GM21367 (cell line): Measurements from ENCODE around the gene ACTN1.

Experiments
- ATAC-seq: cut with Tn5 transposase; IDR thresholded peaks from one replicate; pipeline ENCODE4 v1.9.1; 2021; ENCODE audit not compliant: unreplicated experiment

Gene ACTN1

GRCh38 chr14:68892961-68893360 lies 86.1 kb downstream of the ACTN1 start:
- ATAC-seq, result no peak

GRCh38 chr14:68891851-68892660 lies 87.0 kb downstream of the ACTN1 start:
- ATAC-seq, result no peak

DNA sequence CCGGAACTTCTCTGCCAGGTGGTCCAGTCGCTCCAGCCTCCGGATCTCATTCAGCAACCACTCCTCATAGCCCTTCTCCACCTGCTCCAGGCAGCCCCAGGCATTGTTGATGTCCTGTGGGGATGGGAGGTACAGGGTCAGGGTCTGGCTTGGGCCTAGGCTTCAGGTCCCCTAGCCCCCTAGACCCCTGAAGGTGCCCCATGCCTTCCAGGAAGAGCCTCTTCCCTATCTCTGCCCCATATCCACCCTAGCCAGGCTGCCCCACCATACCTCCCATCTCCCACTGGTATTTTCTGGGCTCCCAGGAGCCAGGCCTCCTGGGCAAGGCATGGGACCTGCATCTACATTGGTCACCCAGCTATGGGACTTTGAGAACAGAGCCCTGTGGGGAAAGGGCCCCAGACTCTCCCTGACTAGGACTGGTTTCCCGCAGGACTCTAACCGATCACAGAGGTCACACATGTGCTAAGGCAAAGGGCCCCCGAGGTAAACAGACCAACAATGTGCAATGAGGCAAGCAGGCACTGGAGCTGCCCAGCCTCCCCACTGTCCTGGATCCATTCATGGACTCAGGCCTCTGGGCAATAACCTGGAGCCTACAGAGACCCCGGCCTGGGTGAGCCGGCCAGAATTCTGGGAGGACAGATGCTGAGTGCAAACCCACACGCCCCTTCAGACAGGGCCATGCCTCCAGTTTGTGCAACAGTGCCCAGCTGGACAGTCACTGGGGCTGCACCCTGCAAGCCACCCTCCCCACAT lies 88.8 kb downstream of the ACTN1 start:
- ATAC-seq, result no peak

DNA sequence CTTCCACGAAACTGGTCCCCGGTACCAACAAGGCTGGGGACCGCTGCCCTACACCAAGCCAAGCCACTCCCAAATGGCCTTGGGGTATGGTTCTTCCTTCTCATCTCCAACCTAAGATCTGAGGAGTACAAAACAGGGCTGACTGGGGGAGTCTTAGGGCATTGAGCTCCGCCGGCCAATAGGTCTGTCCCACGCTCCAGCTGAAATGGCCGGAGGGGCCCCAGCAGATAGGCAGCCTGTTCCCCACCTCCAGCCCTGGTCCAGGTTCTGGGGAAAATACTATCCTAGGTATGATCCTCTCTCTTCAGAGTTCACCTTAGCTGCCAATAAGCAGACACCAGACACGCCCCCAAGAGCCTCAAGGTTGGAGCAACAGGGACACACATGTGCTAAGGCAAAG lies 90.2 kb downstream of the ACTN1 start:
- ATAC-seq, result no peak

GRCh38 chr14:68888025-68888850 lies 90.9 kb downstream of the ACTN1 start:
- ATAC-seq, result no peak

DNA sequence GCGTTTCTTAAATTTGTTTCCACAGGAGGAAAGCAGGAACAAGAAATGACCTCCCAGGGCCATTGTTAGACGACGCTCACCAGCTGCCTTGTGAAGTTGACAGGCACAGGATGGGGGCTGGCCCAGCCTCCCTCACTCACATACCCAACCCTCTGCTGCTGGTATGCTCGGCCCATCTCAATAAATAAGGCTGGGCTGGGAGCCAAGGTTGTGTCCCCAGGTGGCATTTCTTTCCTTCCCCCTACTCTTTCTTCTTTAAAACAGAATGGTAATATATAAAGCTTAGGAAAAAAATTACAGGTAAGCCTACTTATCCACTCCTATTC lies 93.0 kb downstream of the ACTN1 start:
- ATAC-seq, result no peak

DNA sequence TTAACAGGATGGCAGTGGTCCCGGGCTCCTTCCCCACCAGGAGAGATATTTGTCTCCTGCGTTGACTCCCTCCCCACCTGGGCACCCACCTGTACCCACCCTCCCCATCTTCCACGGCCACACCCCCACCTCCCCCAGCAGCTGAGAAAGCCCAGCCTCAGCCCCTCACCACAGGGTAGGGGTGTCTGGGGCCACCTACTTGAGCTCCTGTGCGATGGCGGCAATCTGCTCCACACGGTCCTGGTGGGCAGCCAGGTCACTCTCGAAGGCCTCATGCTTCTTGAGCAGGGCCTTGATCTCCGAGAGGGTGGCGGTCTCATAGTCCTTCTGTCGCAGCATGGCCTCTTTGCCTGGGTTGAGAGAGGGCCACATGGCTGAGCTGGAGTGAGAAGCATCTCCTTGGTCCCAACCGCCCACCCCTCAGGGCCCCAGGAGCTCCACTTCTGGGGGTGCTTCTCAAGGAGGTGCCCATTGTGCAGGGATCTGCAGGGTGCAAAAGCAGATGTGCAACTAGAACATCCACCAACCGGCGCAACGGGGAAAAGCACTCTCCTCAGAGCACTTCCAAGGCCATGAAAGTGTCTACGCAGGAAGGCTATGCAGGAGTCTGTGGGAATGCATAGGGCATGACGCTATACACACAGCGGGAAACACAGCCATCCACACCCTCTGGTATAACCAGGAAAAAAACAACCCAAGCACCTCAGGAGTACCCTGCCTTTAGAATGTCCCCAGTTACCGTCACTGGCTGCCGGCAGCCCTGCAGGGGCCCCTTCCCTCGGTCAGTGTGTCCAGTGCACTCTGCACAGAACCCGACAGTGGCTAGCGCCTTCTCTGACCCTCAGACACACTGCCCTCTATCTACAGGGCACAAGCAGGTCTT lies 93.6 kb downstream of the ACTN1 start:
- ATAC-seq, result no peak

- no peak for ATAC-seq
Observed at GRCh38 chr14:68884031-68885030, 94.8 kb downstream of the ACTN1 start.

DNA sequence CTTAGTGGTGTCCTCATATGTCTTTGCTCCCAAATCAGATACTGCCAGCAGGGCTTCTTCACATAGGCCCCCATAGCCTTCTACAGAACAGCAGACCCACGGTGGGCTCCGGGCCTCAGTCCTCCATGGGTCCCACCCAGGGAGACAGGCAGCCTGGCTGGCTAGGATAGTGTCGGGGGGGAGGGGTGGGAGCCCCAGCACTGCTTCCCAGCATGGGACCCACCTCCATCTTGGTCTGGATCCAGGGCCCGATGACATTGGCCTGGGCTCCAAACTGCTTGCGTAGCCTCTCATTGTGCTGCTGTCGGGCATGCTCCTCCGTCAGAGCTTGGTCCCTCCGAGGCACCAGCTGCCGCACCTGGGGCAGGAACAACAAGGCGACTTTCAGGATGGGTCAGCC lies 96.9 kb downstream of the ACTN1 start:
- ATAC-seq, result no peak

DNA sequence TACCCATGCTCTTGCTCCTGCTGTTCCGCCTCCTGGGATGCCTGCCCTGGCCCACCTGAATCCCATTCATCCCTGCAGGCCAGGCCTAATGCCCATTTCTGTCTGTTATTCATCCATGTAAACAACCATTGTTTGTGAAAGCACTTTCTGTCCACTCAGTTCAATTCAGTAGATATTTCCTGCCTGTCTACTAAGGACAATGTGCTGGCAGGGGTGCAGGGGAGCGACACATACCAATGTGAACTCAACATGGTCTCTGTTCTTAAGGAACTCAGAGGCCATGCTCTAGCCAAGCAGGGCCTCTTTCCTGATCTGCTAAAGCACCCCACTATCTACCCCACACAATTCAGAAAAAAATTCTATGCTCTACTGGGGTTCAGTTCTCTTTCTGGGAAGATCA lies 97.7 kb downstream of the ACTN1 start:
- ATAC-seq, result no peak

GRCh38 chr14:68880581-68881105 lies 98.5 kb downstream of the ACTN1 start:
- no peak for ATAC-seq

DNA sequence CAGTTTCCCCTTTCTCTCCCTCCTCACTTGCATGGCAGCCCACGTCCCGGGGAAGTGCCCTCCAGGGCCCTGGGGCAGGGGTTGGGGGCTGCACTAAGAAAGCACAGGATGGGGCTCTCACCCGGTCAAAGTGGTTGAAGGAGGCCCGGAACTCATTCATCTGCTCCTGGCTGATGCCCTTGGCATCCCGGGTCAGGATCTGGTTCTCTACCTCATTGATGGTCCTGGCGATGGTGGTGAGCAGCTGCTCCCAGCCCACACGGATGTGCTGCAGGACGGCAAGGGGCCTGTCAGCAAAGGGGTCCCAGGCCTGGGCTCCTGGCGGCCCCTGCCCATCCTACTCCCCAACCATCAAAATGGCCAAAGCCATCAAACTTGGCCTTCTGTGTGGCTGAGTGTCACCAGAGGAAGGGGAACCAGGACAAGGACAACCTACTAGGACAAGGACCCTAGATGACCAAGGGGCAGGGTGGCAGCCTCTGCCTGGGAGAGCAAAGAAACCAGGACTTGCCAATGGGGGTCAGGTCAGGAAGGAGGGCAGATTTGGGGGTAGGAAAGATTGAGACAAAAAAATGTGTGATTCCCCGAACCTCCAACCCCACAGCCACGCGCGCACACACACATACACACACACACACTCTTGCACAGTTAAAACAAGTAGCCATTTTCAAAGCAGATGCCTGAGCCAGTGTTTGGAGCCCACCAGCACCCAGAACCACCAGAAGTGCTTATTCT lies 99.1 kb downstream of the ACTN1 start:
- ATAC-seq, result no peak

- ATAC-seq, result no peak
Observed at GRCh38 chr14:68879321-68879781, 99.8 kb downstream of the ACTN1 start.

GRCh38 chr14:68878908-68879307 lies 100.2 kb downstream of the ACTN1 start:
- no peak for ATAC-seq

GRCh38 chr14:68877993-68878575 lies 101.0 kb downstream of the ACTN1 start:
- ATAC-seq, result no peak

GRCh38 chr14:68876976-68877375 lies 102.1 kb downstream of the ACTN1 start:
- ATAC-seq, result no peak

DNA sequence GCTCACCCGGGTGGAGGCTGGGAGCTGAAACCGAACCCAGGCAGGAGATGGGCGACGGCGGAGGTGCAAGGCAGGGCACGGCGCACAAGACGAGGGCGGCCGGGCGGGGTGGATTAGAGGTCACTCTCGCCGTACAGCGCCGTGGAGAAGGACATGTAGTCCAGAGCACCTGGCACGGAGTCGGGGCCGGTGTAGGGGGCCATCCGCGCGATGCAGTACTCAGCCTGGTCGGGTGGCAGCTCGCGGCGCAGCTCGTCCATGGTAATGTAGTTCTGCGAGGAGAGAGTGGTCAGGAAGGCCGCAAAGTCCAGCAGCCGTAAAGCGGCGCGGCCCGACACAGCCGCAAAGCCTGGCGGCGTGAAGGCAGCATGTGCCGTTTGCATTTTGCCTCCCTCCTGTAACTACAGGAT lies 104.4 kb downstream of the ACTN1 start:
- ATAC-seq, result no peak

DNA sequence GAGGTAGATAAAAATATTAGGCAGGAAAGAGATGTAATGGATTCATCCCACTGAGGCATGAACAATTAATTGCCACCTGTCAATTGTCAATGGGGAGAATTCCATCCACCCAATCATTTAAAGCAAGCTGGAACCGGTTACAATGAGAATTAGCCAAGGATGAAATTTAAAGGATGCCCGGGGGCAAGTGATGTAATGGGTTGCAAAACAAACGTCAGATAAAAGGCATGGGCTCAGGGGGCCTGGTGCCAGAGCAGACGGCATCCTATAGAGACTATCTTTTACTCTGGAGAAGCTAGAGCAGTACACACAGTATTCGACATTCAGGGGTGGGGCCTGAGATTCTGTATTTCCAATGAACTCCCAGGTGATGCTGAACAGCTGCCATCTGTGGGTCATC lies 105.7 kb downstream of the ACTN1 start:
- no peak for ATAC-seq
